Islet precursor cell (in vitro differentiated cells): ENCODE results near the gene MICAL2.

Experiments
- DNase-seq: peaks from one replicate; pipeline ENCODE4 v3.0.0-alpha.2; 2018

MICAL2 gene

GRCh38 chr11:12193515-12194336 is 83.3 kb downstream of the MICAL2 start:
- peak; percentile 23 for DNase-seq

GRCh38 chr11:12195768-12196167 is 85.4 kb downstream of the MICAL2 start:
- peak; percentile 59 for DNase-seq

- peak; percentile 36 for DNase-seq
Observed at GRCh38 chr11:12196308-12196707, 85.9 kb downstream of the MICAL2 start.

GRCh38 chr11:12196872-12197271 is 86.5 kb downstream of the MICAL2 start:
- peak; percentile 15 for DNase-seq

GRCh38 chr11:12198251-12199222 is 88.1 kb downstream of the MICAL2 start:
- peak; percentile 48 for DNase-seq

GRCh38 chr11:12199231-12199948 is 89.0 kb downstream of the MICAL2 start:
- DNase-seq = peak; percentile 47

GRCh38 chr11:12200279-12200990 is 90.0 kb downstream of the MICAL2 start:
- no peak for DNase-seq

- peak; percentile 98 for DNase-seq
Observed at GRCh38 chr11:12200991-12201985, 90.9 kb downstream of the MICAL2 start.

GRCh38 chr11:12202661-12203310 is 92.4 kb downstream of the MICAL2 start:
- DNase-seq = no peak

- no peak for DNase-seq
Observed at GRCh38 chr11:12204506-12204905, 94.1 kb downstream of the MICAL2 start.

GRCh38 chr11:12205330-12205729 is 94.9 kb downstream of the MICAL2 start:
- DNase-seq = no peak

GRCh38 chr11:12206529-12206928 is 96.1 kb downstream of the MICAL2 start:
- no peak for DNase-seq

- DNase-seq = no peak
Observed at GRCh38 chr11:12207384-12208150, 97.2 kb downstream of the MICAL2 start.

- no peak for DNase-seq
Observed at GRCh38 chr11:12209096-12209495, 98.7 kb downstream of the MICAL2 start.

GRCh38 chr11:12210200-12210599 is 99.8 kb downstream of the MICAL2 start:
- DNase-seq = no peak

- DNase-seq = no peak
Observed at GRCh38 chr11:12211331-12212065, 101.1 kb downstream of the MICAL2 start.

GRCh38 chr11:12212174-12212820 is 101.9 kb downstream of the MICAL2 start:
- DNase-seq = no peak

- DNase-seq = no peak
Observed at GRCh38 chr11:12212821-12213185, 102.4 kb downstream of the MICAL2 start.
